ENCODE measurements around the gene TSPAN9.

GRCh38 chr12:3105690-3106479 is 28.7 kb downstream of the TSPAN9 start:
- no peak for TF ChIP-seq CTCF (IDR thresholded peaks at IDR 0.05)
- no peak for TF ChIP-seq POLR2A (IDR thresholded peaks at IDR 0.05)

All from testis (tissue), 2 donors.